Smooth muscle cell of the brain vasculature (primary cell): ENCODE data around the gene FBXO8.

Experiments used
- DNase-seq: peaks from one replicate; pipeline ENCODE4 v3.0.0-alpha.2; 2012; ENCODE audit warnings: low read depth, low spot score

Gene FBXO8

GRCh38 chr4:174210354-174210753, 73.1 kb downstream of the FBXO8 start:
- no peak for DNase-seq

GRCh38 chr4:174209341-174209740, 74.1 kb downstream of the FBXO8 start:
- no peak for DNase-seq

- no peak for DNase-seq
Observed at GRCh38 chr4:174207367-174207766, 76.1 kb downstream of the FBXO8 start.

GRCh38 chr4:174204164-174204831, 79.2 kb downstream of the FBXO8 start:
- no peak for DNase-seq

GRCh38 chr4:174201871-174202270, 81.6 kb downstream of the FBXO8 start:
- DNase-seq = no peak

- DNase-seq = no peak
Observed at GRCh38 chr4:174199735-174200134, 83.7 kb downstream of the FBXO8 start.

GRCh38 chr4:174198828-174199227, 84.6 kb downstream of the FBXO8 start:
- no peak for DNase-seq

GRCh38 chr4:174198396-174198795, 85.1 kb downstream of the FBXO8 start:
- no peak for DNase-seq

- DNase-seq = no peak
Observed at GRCh38 chr4:174193438-174194374, 89.8 kb downstream of the FBXO8 start.

- no peak for DNase-seq
Observed at GRCh38 chr4:174192943-174193342, 90.5 kb downstream of the FBXO8 start.

GRCh38 chr4:174190832-174191500, 92.5 kb downstream of the FBXO8 start:
- no peak for DNase-seq

GRCh38 chr4:174189392-174190015, 94.0 kb downstream of the FBXO8 start:
- no peak for DNase-seq
